ENCODE data around the gene HCK. TPM values are rescaled to one million over a fixed set of nuclear protein-coding genes. Genes with fewer than 3 reads are reported as not detected.

The HCK gene
- total and polyA plus RNA-seq, 9 of the 15 experiments (the other 6 are each of a cell fraction or from before 2014, with no cell fraction given): 0.09 to 0.51 (median 0.27) TPM; not detected in 6

DNA sequence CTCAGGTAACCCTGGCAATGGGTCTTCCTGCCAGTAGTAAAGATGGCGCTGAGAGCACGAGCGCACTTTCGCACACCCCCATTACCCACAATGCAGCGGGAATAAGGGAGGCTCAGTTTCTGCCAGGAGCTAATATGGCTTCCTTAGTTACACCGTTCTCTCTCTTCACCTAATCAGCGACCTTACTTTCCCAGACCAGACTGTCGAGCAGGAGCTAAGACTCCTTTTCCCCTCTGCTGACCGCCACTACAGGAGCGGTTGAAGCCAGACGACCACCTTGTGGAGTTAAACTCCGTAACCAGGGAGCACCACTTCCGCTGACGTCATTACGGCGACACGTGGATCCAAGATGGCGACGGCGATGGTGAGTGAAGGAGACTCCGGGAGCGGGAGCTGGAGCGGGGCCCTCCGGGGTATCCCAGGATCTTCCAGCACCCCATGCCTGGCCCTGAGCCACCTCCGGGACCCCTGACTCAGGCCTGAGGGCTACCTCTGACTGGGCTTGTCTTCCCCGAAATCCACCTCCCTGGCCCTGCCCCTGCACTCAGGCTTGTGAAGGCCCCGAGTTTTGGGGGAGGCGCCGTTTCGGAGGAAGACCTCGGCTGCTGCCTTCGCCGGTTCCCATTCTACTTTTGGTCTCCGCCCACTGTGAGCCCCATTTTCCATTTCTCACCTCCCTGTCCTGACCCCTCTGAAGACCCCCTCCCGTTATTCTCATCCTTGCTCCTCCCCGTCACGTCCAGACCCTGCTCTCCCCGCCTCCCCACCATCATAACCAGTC is 57.5 kb downstream of the HCK start, which contains the start of gene TM9SF4 (continued):
- TF ChIP-seq ZNF609 (CRISPR knock-in tag; IDR thresholded peaks at IDR 0.05; ENCODE audit: borderline replicate concordance) (no peak), TOE1 (IDR thresholded peaks at IDR 0.05; ENCODE audit: borderline replicate concordance) (peak; percentile 54; the same call in 1 of the 2 replicates), TOE1 (CRISPR knock-in tag; IDR thresholded peaks at IDR 0.05; ENCODE audit: borderline replicate concordance, low read depth) (no peak), ZMIZ1 (IDR thresholded peaks at IDR 0.05; ENCODE audit: low read depth in 2 of 2, low read length in 2 of 2) (peak; percentile 6 to 42; a peak in 1 of 4 replicates), NONO (IDR thresholded peaks at IDR 0.05; ENCODE audit: low read depth in 2 of 2, low read length in 1 of 2) (no peak), BHLHE40 (IDR thresholded peaks at IDR 0.05; ENCODE audit: low read length) (peak; percentile 79)
- TF ChIP-seq, protein P1, sequence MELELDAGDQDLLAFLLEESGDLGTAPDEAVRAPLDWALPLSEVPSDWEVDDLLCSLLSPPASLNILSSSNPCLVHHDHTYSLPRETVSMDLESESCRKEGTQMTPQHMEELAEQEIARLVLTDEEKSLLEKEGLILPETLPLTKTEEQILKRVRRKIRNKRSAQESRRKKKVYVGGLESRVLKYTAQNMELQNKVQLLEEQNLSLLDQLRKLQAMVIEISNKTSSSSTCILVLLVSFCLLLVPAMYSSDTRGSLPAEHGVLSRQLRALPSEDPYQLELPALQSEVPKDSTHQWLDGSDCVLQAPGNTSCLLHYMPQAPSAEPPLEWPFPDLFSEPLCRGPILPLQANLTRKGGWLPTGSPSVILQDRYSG (tag; conservative IDR thresholded peaks at IDR 0.05; ENCODE audit: low read depth): peak; percentile 94
- TF ChIP-seq, protein P2, sequence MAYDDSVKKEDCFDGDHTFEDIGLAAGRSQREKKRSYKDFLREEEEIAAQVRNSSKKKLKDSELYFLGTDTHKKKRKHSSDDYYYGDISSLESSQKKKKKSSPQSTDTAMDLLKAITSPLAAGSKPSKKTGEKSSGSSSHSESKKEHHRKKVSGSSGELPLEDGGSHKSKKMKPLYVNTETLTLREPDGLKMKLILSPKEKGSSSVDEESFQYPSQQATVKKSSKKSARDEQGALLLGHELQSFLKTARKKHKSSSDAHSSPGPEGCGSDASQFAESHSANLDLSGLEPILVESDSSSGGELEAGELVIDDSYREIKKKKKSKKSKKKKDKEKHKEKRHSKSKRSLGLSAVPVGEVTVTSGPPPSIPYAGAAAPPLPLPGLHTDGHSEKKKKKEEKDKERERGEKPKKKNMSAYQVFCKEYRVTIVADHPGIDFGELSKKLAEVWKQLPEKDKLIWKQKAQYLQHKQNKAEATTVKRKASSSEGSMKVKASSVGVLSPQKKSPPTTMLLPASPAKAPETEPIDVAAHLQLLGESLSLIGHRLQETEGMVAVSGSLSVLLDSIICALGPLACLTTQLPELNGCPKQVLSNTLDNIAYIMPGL (CRISPR knock-in tag; IDR thresholded peaks at IDR 0.05): 0 out of 2 replicates have a peak, but pooled peaks have one; percentile 35

Measured in K562 (cell line).